ENCODE measurements around the gene LRPAP1. TPM values are rescaled to one million over a fixed set of nuclear protein-coding genes. Genes with fewer than 3 reads are reported as not detected.

Gene LRPAP1
- total RNA-seq, 1 experiment from 2014 or later: 126 TPM

DNA sequence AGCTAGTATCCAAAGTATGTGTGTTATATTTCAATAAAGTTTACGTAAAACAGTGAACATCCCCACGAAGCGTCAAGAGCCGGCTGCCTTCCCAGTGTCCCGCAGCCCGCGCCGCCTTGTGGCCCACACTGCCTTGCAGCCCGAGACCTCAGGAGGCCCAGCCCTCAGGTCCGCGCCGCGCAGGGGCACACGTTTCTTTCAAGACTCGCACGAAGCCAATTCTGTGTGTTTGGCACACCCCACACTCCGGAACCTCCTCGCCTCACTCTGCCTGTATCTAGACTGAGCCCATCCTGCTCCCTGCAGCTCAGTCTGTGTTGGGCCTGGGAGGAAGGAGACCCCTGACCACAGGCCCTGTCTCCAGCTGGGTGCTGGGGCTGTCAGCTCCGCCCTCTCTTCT is 5.8 kb downstream of the LRPAP1 start:
- no peak for TF ChIP-seq CTCF (conservative IDR thresholded peaks at IDR 0.05)
- TF ChIP-seq EZH2 (IDR thresholded peaks at IDR 0.05; ENCODE audit: low read depth): no peak
- Histone ChIP-seq H2AFZ (no peak overlapping the region), H3K27ac (no peak overlapping the region), H3K36me3 (ENCODE audit: low read depth) (no peaks in the 10 kb centered on the region), H3F3A (ENCODE audit: insufficient read depth, low read depth) (no peaks in the 10 kb centered on the region), H3K9me2 (ENCODE audit: insufficient read depth) (no peaks in the 10 kb centered on the region), H4K20me1 (ENCODE audit: insufficient read depth) (no peaks in the 10 kb centered on the region; the same call in 1 of the 2 replicates), H3K9me3 (ENCODE audit: insufficient read depth, low read depth) (no peaks in the 10 kb centered on the region), H3K79me2 (ENCODE audit: low read depth) (peaks cover 12% of the 10 kb centered on the region), H3K27me3 (ENCODE audit: insufficient read depth, low read depth) (no peaks in the 10 kb centered on the region), H3K4me1 (replicated peaks; ENCODE audit: insufficient read depth) (peaks cover 8% of the 10 kb centered on the region; the same call in 1 of the 2 replicates), H3K4me2 (no peak overlapping the region), H3K4me3 (no peak overlapping the region)
- CTCF ChIA-PET: no interaction called here
- no TSS peak for BruUV-seq (replicated peaks)
- DNase-seq: no peak
- intact Hi-C loops (cut with micrococcal nuclease; ENCODE audit: unreplicated experiment): no loop called here
- POLR2A ChIA-PET (ENCODE audit: unreplicated experiment): no interaction called here

DNA sequence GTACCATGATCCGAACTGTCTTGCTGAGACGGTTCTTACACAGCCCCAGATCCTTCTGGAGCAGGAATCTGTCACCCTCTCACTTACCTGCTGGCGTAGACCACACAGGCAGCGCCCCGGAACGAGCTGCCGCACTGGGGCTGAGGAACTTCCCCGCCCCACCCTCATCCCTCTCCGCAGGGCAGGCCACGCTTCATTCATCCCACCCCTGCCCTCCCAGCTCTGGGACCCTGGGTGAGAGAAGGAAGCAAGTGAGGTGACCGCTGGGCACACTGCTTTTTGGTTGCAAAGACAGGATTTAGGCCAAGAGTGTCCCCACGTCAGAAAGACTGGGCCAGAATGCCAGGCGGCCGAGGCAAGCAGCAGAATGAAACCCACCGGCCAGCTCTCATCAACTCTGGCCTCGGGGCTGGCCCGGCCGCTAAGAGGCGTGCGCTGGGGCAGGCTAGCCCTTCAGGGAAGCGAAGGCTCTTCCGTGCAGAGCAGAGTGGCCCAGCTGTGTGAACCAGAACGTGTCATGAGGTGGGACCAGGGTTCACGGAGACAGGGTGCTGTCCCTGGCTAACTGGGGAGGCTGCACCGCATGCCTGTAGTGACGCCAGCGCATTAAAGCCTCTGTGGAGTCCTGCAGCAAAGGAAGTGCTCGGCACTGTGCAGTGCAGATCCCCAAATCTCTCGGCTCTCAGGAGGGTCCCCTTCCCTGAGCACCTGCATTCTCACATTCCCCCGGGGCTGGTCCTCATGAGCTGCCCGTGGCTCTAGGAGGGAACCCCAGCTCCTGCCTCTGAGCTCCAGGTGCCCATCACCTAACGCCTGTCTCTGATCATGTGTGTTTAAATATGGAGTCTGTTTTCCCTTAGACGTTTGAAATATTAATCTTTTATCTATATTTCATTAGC is 6.4 kb downstream of the LRPAP1 start:
- ChIA-PET POLR2A (ENCODE audit: unreplicated experiment) (no interaction called here), CTCF (no interaction called here)
- Histone ChIP-seq H3K27ac (no peak overlapping the region), H3K9me2 (ENCODE audit: insufficient read depth) (no peaks in the 10 kb centered on the region), H3K4me1 (replicated peaks; ENCODE audit: insufficient read depth) (peaks cover 1% of the 10 kb centered on the region; the same call in 1 of the 2 replicates), H3K27me3 (ENCODE audit: insufficient read depth, low read depth) (no peaks in the 10 kb centered on the region), H4K20me1 (ENCODE audit: insufficient read depth) (no peaks in the 10 kb centered on the region; the same call in 1 of the 2 replicates), H3K9me3 (ENCODE audit: insufficient read depth, low read depth) (no peaks in the 10 kb centered on the region), H3K4me2 (no peak overlapping the region), H3K4me3 (no peak overlapping the region), H3F3A (ENCODE audit: insufficient read depth, low read depth) (no peaks in the 10 kb centered on the region), H2AFZ (no peak overlapping the region), H3K79me2 (ENCODE audit: low read depth) (peaks cover 5% of the 10 kb centered on the region), H3K36me3 (ENCODE audit: low read depth) (no peaks in the 10 kb centered on the region)
- intact Hi-C loops (cut with micrococcal nuclease; ENCODE audit: unreplicated experiment): no loop called here
- BruUV-seq (replicated peaks): no TSS peak
- TF ChIP-seq EZH2 (IDR thresholded peaks at IDR 0.05; ENCODE audit: low read depth) (no peak), CTCF (conservative IDR thresholded peaks at IDR 0.05) (no peak)
- no peak for DNase-seq

DNA sequence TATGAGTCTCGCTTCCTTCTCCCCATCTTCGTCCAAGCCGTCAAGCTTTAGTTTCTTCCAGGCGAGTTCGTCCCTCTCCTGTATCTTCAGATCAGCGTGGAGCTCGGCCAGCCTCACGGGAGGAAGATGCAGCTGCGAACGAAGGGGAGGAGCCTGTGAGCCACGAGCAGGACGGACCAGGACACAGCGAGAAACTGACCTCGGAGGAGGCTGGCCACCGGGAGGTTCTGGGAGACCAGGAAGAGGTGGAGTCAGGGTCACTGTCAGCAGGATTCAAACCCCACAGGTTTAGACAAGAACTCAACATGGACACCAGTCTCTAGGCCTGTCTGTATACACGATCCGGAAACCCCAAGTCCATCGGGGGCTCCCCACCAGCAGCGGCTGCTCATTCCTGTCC is 7.3 kb downstream of the LRPAP1 start:
- H3K36me3 ChIP-seq (ENCODE audit: low read depth): no peaks in the 10 kb centered on the region
- no peaks in the 10 kb centered on the region for H3K27me3 ChIP-seq (ENCODE audit: insufficient read depth, low read depth)
- CTCF ChIA-PET: no interaction called here
- H4K20me1 ChIP-seq (ENCODE audit: insufficient read depth): no peaks in the 10 kb centered on the region; the same call in 1 of the 2 replicates
- H3K79me2 ChIP-seq (ENCODE audit: low read depth): no peaks in the 10 kb centered on the region; the same call in 1 of the 2 replicates
- no peaks in the 10 kb centered on the region for H3K9me2 ChIP-seq (ENCODE audit: insufficient read depth)
- H3K4me2 ChIP-seq: no peak overlapping the region
- BruUV-seq (replicated peaks): no TSS peak
- no peak overlapping the region for H2AFZ ChIP-seq
- no peaks in the 10 kb centered on the region for H3K4me1 ChIP-seq (replicated peaks; ENCODE audit: insufficient read depth)
- POLR2A ChIA-PET (ENCODE audit: unreplicated experiment): no interaction called here
- intact Hi-C loops (cut with micrococcal nuclease; ENCODE audit: unreplicated experiment): no loop called here
- H3K27ac ChIP-seq: no peak overlapping the region
- no peaks in the 10 kb centered on the region for H3K9me3 ChIP-seq (ENCODE audit: insufficient read depth, low read depth)
- no peak for DNase-seq
- H3K4me3 ChIP-seq: no peak overlapping the region
- TF ChIP-seq CTCF (conservative IDR thresholded peaks at IDR 0.05): no peak
- TF ChIP-seq EZH2 (IDR thresholded peaks at IDR 0.05; ENCODE audit: low read depth): no peak
- no peaks in the 10 kb centered on the region for H3F3A ChIP-seq (ENCODE audit: insufficient read depth, low read depth)

Data from PC-9 (cell line).